Measurements from ENCODE around the gene SDK1.

SDK1 gene

GRCh38 chr7:3494947-3495346, 193.9 kb downstream of the SDK1 start:
- no peak overlapping the region for H3K4ac ChIP-seq (ENCODE audit: low read length)
- H3K4me2 ChIP-seq (ENCODE audit: insufficient read depth, low read length, poor library complexity, severe bottlenecking) = no peak overlapping the region
- H3K14ac ChIP-seq (ENCODE audit: low read length) = no peak overlapping the region
- H2BK15ac ChIP-seq (ENCODE audit: low read length) = no peak overlapping the region
- no peak overlapping the region for H2BK12ac ChIP-seq (ENCODE audit: low read length)
- H2AK5ac ChIP-seq (ENCODE audit: low read depth, low read length) = no peak overlapping the region
- no CpG with 5 or more reads among the region's 6 CpGs for WGBS, 2 donors (ENCODE audit: extremely low coverage in 2 of 2, insufficient read length in 2 of 2, insufficient replicate concordance in 1 of 2)
- H2AFZ ChIP-seq (ENCODE audit: low read length) = no peak overlapping the region
- DNase-seq (ENCODE audit: low spot score) = no peak
- no peak overlapping the region for H3K27ac ChIP-seq (replicated peaks; ENCODE audit: low read length)
- H3K4me3 ChIP-seq (ENCODE audit: low read length in 2 of 2) = no peak overlapping the region
- no peak overlapping the region for H4K91ac ChIP-seq (ENCODE audit: low read depth, low read length, poor library complexity)
- H3K36me3 ChIP-seq (replicated peaks in 1 of 2; ENCODE audit: control insufficient read depth in 2 of 2, insufficient read depth in 2 of 2, low read length in 2 of 2) = no peaks in the 10 kb centered on the region
- H3K4me1 ChIP-seq (ENCODE audit: control insufficient read depth in 2 of 2, insufficient read depth in 1 of 2, low read depth in 1 of 2, low read length in 2 of 2) = peaks cover 0 to 9% of the 10 kb centered on the region in 2 donors
- no peak overlapping the region for H3K23ac ChIP-seq (ENCODE audit: low read depth, low read length, poor library complexity)
- H4K8ac ChIP-seq (ENCODE audit: low read depth, low read length) = no peak overlapping the region
- no peaks in the 10 kb centered on the region for H3K79me1 ChIP-seq (ENCODE audit: low read depth, low read length)
- H3K27me3 ChIP-seq (ENCODE audit: control insufficient read depth in 3 of 3, insufficient read depth in 3 of 3, low read depth in 1 of 3, low read length in 3 of 3) = no peaks in the 10 kb centered on the region
- no peak overlapping the region for H2BK5ac ChIP-seq (ENCODE audit: low read length)
- H2BK120ac ChIP-seq (ENCODE audit: low read depth, low read length) = no peak overlapping the region
- H3K9me3 ChIP-seq (replicated peaks in 1 of 2; ENCODE audit: control insufficient read depth in 2 of 2, insufficient read depth in 1 of 2, low read depth in 1 of 2, low read length in 2 of 2) = peaks cover 0 to 8% of the 10 kb centered on the region in 2 donors
- H3K18ac ChIP-seq (ENCODE audit: low read length) = no peak overlapping the region
- H3K9ac ChIP-seq (ENCODE audit: low read depth, low read length, poor library complexity) = no peak overlapping the region

- H2BK5ac ChIP-seq (ENCODE audit: low read length) = no peak overlapping the region
- H3K14ac ChIP-seq (ENCODE audit: low read length) = no peak overlapping the region
- peaks cover 0 to 9% of the 10 kb centered on the region in 2 donors for H3K4me1 ChIP-seq (ENCODE audit: control insufficient read depth in 2 of 2, insufficient read depth in 1 of 2, low read depth in 1 of 2, low read length in 2 of 2)
- H3K79me1 ChIP-seq (ENCODE audit: low read depth, low read length) = no peaks in the 10 kb centered on the region
- no peak overlapping the region for H2AK5ac ChIP-seq (ENCODE audit: low read depth, low read length)
- no peak overlapping the region for H3K27ac ChIP-seq (replicated peaks; ENCODE audit: low read length)
- no peak overlapping the region for H4K91ac ChIP-seq (ENCODE audit: low read depth, low read length, poor library complexity)
- no peak overlapping the region for H3K4me2 ChIP-seq (ENCODE audit: insufficient read depth, low read length, poor library complexity, severe bottlenecking)
- no CpG with 5 or more reads among the region's 12 CpGs for WGBS, 2 donors (ENCODE audit: extremely low coverage in 2 of 2, insufficient read length in 2 of 2, insufficient replicate concordance in 1 of 2)
- peaks cover 0 to 14% of the 10 kb centered on the region in 2 donors for H3K9me3 ChIP-seq (replicated peaks in 1 of 2; ENCODE audit: control insufficient read depth in 2 of 2, insufficient read depth in 1 of 2, low read depth in 1 of 2, low read length in 2 of 2)
- H2BK12ac ChIP-seq (ENCODE audit: low read length) = no peak overlapping the region
- DNase-seq (ENCODE audit: low spot score) = no peak
- H3K23ac ChIP-seq (ENCODE audit: low read depth, low read length, poor library complexity) = no peak overlapping the region
- H2BK15ac ChIP-seq (ENCODE audit: low read length) = no peak overlapping the region
- H3K18ac ChIP-seq (ENCODE audit: low read length) = peak overlapping the region; percentile 20
- no peak overlapping the region for H2AFZ ChIP-seq (ENCODE audit: low read length)
- no peak overlapping the region for H3K4me3 ChIP-seq (ENCODE audit: low read length in 2 of 2)
- no peaks in the 10 kb centered on the region for H3K36me3 ChIP-seq (replicated peaks in 1 of 2; ENCODE audit: control insufficient read depth in 2 of 2, insufficient read depth in 2 of 2, low read length in 2 of 2)
- no peaks in the 10 kb centered on the region for H3K27me3 ChIP-seq (ENCODE audit: control insufficient read depth in 3 of 3, insufficient read depth in 3 of 3, low read depth in 1 of 3, low read length in 3 of 3)
- H3K4ac ChIP-seq (ENCODE audit: low read length) = no peak overlapping the region
- no peak overlapping the region for H4K8ac ChIP-seq (ENCODE audit: low read depth, low read length)
- no peak overlapping the region for H3K9ac ChIP-seq (ENCODE audit: low read depth, low read length, poor library complexity)
- no peak overlapping the region for H2BK120ac ChIP-seq (ENCODE audit: low read depth, low read length)
Observed at GRCh38 chr7:3495530-3495929, 194.5 kb downstream of the SDK1 start.

DNA sequence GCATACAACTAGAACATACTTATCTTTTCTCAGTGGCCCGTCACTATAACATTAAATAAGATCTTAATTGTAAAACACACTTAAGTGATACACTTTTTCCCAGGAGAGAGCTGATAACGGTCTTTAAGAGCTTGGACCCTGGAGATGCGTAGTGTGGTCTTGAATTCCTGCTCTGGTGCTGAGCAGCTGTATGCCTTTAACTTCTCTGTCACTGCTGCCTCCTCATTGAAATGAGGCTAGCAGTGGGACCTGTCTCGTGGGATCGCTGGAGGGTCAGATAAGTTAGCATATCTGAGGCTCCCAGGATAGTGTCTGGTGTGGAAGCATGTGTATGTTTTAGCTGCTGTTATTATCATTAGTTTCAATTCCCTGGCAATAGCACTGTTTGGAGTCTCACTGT, 194.9 kb downstream of the SDK1 start:
- H3K4me1 ChIP-seq (ENCODE audit: control insufficient read depth in 2 of 2, insufficient read depth in 1 of 2, low read depth in 1 of 2, low read length in 2 of 2) = peaks cover 0 to 9% of the 10 kb centered on the region in 2 donors
- no peaks in the 10 kb centered on the region for H3K27me3 ChIP-seq (ENCODE audit: control insufficient read depth in 3 of 3, insufficient read depth in 3 of 3, low read depth in 1 of 3, low read length in 3 of 3)
- no peak overlapping the region for H3K27ac ChIP-seq (replicated peaks; ENCODE audit: low read length)
- H2AK5ac ChIP-seq (ENCODE audit: low read depth, low read length) = no peak overlapping the region
- H2BK120ac ChIP-seq (ENCODE audit: low read depth, low read length) = no peak overlapping the region
- no peak overlapping the region for H2AFZ ChIP-seq (ENCODE audit: low read length)
- no peak overlapping the region for H3K9ac ChIP-seq (ENCODE audit: low read depth, low read length, poor library complexity)
- H3K18ac ChIP-seq (ENCODE audit: low read length) = no peak overlapping the region
- H3K23ac ChIP-seq (ENCODE audit: low read depth, low read length, poor library complexity) = no peak overlapping the region
- H3K36me3 ChIP-seq (replicated peaks in 1 of 2; ENCODE audit: control insufficient read depth in 2 of 2, insufficient read depth in 2 of 2, low read length in 2 of 2) = no peaks in the 10 kb centered on the region
- no peak overlapping the region for H3K4me3 ChIP-seq (ENCODE audit: low read length in 2 of 2)
- no peak overlapping the region for H3K14ac ChIP-seq (ENCODE audit: low read length)
- no peak overlapping the region for H4K8ac ChIP-seq (ENCODE audit: low read depth, low read length)
- H3K4ac ChIP-seq (ENCODE audit: low read length) = no peak overlapping the region
- H2BK12ac ChIP-seq (ENCODE audit: low read length) = no peak overlapping the region
- no CpG with 5 or more reads among the region's 5 CpGs for WGBS, 2 donors (ENCODE audit: extremely low coverage in 2 of 2, insufficient read length in 2 of 2, insufficient replicate concordance in 1 of 2)
- no peak for DNase-seq (ENCODE audit: low spot score)
- H3K9me3 ChIP-seq (replicated peaks in 1 of 2; ENCODE audit: control insufficient read depth in 2 of 2, insufficient read depth in 1 of 2, low read depth in 1 of 2, low read length in 2 of 2) = peaks cover 0 to 13% of the 10 kb centered on the region in 2 donors
- H2BK15ac ChIP-seq (ENCODE audit: low read length) = no peak overlapping the region
- no peak overlapping the region for H2BK5ac ChIP-seq (ENCODE audit: low read length)
- H3K4me2 ChIP-seq (ENCODE audit: insufficient read depth, low read length, poor library complexity, severe bottlenecking) = no peak overlapping the region
- no peak overlapping the region for H4K91ac ChIP-seq (ENCODE audit: low read depth, low read length, poor library complexity)
- no peaks in the 10 kb centered on the region for H3K79me1 ChIP-seq (ENCODE audit: low read depth, low read length)

DNA sequence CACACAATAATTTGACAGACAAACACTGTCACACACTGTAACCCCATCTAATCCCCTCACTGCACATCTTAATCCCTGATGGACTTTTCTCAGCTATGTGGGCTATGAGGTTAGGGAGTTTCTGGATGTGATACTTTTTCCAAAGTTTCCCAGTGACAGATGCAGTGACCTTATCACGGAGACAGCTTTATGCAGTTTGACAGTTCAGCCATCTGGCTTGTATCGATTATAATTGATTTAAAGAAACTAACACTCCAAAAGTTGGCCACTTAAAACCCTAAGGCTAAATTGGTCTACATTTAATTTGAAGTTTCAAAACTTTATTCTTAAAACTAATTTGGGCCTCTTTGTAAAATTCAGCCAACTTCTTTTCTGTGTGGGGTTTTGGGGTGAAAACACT, 196.7 kb downstream of the SDK1 start:
- WGBS, 2 donors (ENCODE audit: extremely low coverage in 2 of 2, insufficient read length in 2 of 2, insufficient replicate concordance in 1 of 2) = no CpG with 5 or more reads among the region's 2 CpGs

More for the DNA sequence above, 196.7 kb downstream of the SDK1 start:
- H3K9ac ChIP-seq (ENCODE audit: low read depth, low read length, poor library complexity) = no peak overlapping the region
- H3K23ac ChIP-seq (ENCODE audit: low read depth, low read length, poor library complexity) = no peak overlapping the region
- H3K18ac ChIP-seq (ENCODE audit: low read length) = no peak overlapping the region
- H3K4me3 ChIP-seq (ENCODE audit: low read length in 2 of 2) = no peak overlapping the region
- no peak overlapping the region for H3K4ac ChIP-seq (ENCODE audit: low read length)
- H3K79me1 ChIP-seq (ENCODE audit: low read depth, low read length) = no peaks in the 10 kb centered on the region
- no peak overlapping the region for H2AFZ ChIP-seq (ENCODE audit: low read length)
- no peak overlapping the region for H3K27ac ChIP-seq (replicated peaks; ENCODE audit: low read length)
- no peak overlapping the region for H2BK15ac ChIP-seq (ENCODE audit: low read length)
- H3K4me2 ChIP-seq (ENCODE audit: insufficient read depth, low read length, poor library complexity, severe bottlenecking) = no peak overlapping the region
- no peak overlapping the region for H3K14ac ChIP-seq (ENCODE audit: low read length)
- peaks cover 0 to 9% of the 10 kb centered on the region in 2 donors for H3K4me1 ChIP-seq (ENCODE audit: control insufficient read depth in 2 of 2, insufficient read depth in 1 of 2, low read depth in 1 of 2, low read length in 2 of 2)
- H3K27me3 ChIP-seq (ENCODE audit: control insufficient read depth in 3 of 3, insufficient read depth in 3 of 3, low read depth in 1 of 3, low read length in 3 of 3) = no peaks in the 10 kb centered on the region
- H4K91ac ChIP-seq (ENCODE audit: low read depth, low read length, poor library complexity) = no peak overlapping the region
- no peak overlapping the region for H2BK5ac ChIP-seq (ENCODE audit: low read length)
- H3K36me3 ChIP-seq (replicated peaks in 1 of 2; ENCODE audit: control insufficient read depth in 2 of 2, insufficient read depth in 2 of 2, low read length in 2 of 2) = no peaks in the 10 kb centered on the region
- peaks cover 0 to 13% of the 10 kb centered on the region in 2 donors for H3K9me3 ChIP-seq (replicated peaks in 1 of 2; ENCODE audit: control insufficient read depth in 2 of 2, insufficient read depth in 1 of 2, low read depth in 1 of 2, low read length in 2 of 2)
- no peak overlapping the region for H2BK120ac ChIP-seq (ENCODE audit: low read depth, low read length)
- H2BK12ac ChIP-seq (ENCODE audit: low read length) = no peak overlapping the region
- no peak overlapping the region for H4K8ac ChIP-seq (ENCODE audit: low read depth, low read length)
- H2AK5ac ChIP-seq (ENCODE audit: low read depth, low read length) = no peak overlapping the region
- DNase-seq (ENCODE audit: low spot score) = no peak
